Measurements from ENCODE around the gene STK25. TPM values are rescaled to one million over a fixed set of nuclear protein-coding genes. Genes with fewer than 3 reads are reported as not detected.

The STK25 gene
- total and polyA plus RNA-seq, 2 experiments from 2014 or later = 125 to 304 TPM

DNA sequence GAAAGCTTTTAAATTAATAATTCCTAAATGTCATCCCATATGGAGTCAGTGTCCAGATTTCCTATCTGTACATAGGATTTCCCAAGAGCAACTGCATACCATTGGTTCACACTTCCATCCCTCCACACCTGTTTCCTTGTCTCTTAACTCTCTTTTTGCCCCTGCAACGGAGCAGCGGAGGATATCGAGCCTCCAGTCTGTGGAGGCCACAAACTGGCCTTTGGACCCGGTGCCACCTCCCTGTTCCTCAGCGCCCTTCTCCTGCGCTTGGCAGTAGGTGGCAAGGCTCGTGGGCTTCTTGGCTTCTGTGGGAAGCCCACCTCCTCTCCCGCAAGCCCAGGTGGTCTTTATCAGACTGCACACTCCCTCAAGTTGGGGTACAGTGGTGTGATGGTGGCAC lies 23.8 kb upstream of the STK25 start (continued):
- TF ChIP-seq, protein P1, sequence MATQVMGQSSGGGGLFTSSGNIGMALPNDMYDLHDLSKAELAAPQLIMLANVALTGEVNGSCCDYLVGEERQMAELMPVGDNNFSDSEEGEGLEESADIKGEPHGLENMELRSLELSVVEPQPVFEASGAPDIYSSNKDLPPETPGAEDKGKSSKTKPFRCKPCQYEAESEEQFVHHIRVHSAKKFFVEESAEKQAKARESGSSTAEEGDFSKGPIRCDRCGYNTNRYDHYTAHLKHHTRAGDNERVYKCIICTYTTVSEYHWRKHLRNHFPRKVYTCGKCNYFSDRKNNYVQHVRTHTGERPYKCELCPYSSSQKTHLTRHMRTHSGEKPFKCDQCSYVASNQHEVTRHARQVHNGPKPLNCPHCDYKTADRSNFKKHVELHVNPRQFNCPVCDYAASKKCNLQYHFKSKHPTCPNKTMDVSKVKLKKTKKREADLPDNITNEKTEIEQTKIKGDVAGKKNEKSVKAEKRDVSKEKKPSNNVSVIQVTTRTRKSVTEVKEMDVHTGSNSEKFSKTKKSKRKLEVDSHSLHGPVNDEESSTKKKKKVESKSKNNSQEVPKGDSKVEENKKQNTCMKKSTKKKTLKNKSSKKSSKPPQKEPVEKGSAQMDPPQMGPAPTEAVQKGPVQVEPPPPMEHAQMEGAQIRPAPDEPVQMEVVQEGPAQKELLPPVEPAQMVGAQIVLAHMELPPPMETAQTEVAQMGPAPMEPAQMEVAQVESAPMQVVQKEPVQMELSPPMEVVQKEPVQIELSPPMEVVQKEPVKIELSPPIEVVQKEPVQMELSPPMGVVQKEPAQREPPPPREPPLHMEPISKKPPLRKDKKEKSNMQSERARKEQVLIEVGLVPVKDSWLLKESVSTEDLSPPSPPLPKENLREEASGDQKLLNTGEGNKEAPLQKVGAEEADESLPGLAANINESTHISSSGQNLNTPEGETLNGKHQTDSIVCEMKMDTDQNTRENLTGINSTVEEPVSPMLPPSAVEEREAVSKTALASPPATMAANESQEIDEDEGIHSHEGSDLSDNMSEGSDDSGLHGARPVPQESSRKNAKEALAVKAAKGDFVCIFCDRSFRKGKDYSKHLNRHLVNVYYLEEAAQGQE (IDR thresholded peaks at IDR 0.05; ENCODE audit: unreplicated experiment) = no peak

DNA sequence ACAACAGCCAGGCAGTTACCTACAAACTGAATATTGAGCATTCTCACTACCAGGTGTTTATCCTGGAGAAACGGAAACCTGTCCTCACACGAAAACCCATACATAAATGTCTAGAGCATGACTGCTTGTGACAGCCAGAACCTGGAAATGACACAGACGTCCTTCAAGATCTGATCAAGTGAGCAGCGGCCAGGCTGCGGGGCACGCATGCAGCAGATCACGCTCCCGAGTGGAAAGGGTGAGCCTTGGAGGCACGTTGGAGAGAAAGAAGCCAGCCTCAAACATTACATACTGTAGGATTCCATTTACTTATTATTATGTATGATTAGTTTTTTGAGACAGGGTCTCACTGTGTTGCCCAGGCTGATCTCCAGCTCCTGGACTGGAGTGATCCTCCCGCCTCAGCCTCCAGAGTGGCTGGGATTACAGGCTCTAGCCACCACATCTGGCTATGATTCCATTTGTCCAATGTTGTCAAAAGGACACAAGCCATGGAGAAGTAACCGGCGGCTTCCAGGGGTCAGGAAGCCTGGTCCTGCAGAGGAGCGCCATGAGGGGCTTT lies 22.9 kb upstream of the STK25 start:
- Histone ChIP-seq H2AFZ (no peak overlapping the region), H3K4me1 (ENCODE audit: insufficient read depth) (no peaks in the 10 kb centered on the region), H3K36me3 (ENCODE audit: insufficient read depth) (no peaks in the 10 kb centered on the region), H3K79me2 (replicated peaks; ENCODE audit: insufficient read depth) (no peaks in the 10 kb centered on the region), H3K27ac (ENCODE audit: low read depth) (no peak overlapping the region), H3F3A (replicated peaks; ENCODE audit: low read depth) (no peaks in the 10 kb centered on the region), H3K27me3 (ENCODE audit: insufficient read depth) (no peaks in the 10 kb centered on the region), H4K20me1 (replicated peaks; ENCODE audit: insufficient read depth) (no peaks in the 10 kb centered on the region), H3K4me3 (no peak overlapping the region), H3K4me2 (no peak overlapping the region), H3K9me2 (ENCODE audit: insufficient read depth) (no peaks in the 10 kb centered on the region)
- H3K27me3 Mint-ChIP-seq (ENCODE audit: insufficient read depth, low read depth, poor library complexity) = peaks cover 5% of the 10 kb centered on the region
- H3K9me3 Mint-ChIP-seq = peaks cover 4% of the 10 kb centered on the region
- H3K4me3 Mint-ChIP-seq = no peak overlapping the region; the same call in 2 of the 3 replicates
- ATAC-seq (no peak), DNase-seq (ENCODE audit: low spot score) (no peak)
- no peaks in the 10 kb centered on the region for H3K4me1 Mint-ChIP-seq
- H3K36me3 Mint-ChIP-seq (ENCODE audit: low read depth) = no peaks in the 10 kb centered on the region
- no peak overlapping the region for H3K27ac Mint-ChIP-seq
- TF ChIP-seq ZNF114 (CRISPR knock-in tag; IDR thresholded peaks at IDR 0.05) (no peak), NANOG (IDR thresholded peaks at IDR 0.05; ENCODE audit: borderline replicate concordance) (no peak), ZNF462 (CRISPR knock-in tag; IDR thresholded peaks at IDR 0.05) (no peak), ZNF331 (CRISPR knock-in tag; IDR thresholded peaks at IDR 0.05; ENCODE audit: low read depth) (no peak), POLR2AphosphoS5 (IDR thresholded peaks at IDR 0.05; ENCODE audit: low read depth) (no peak), EZH2 (IDR thresholded peaks at IDR 0.05; ENCODE audit: low read depth, unreplicated experiment) (no peak), CTCF (conservative IDR thresholded peaks at IDR 0.05; ENCODE audit: low read depth in 2 of 2) (no peak), JUNB (IDR thresholded peaks at IDR 0.05; ENCODE audit: unreplicated experiment) (no peak), CREB1 (CRISPR knock-in tag; IDR thresholded peaks at IDR 0.05; ENCODE audit: low read depth) (no peak)
- TF ChIP-seq, protein P1 (IDR thresholded peaks at IDR 0.05; ENCODE audit: unreplicated experiment) = no peak
